ENCODE results near the gene GPC3.

GPC3 gene

DNA sequence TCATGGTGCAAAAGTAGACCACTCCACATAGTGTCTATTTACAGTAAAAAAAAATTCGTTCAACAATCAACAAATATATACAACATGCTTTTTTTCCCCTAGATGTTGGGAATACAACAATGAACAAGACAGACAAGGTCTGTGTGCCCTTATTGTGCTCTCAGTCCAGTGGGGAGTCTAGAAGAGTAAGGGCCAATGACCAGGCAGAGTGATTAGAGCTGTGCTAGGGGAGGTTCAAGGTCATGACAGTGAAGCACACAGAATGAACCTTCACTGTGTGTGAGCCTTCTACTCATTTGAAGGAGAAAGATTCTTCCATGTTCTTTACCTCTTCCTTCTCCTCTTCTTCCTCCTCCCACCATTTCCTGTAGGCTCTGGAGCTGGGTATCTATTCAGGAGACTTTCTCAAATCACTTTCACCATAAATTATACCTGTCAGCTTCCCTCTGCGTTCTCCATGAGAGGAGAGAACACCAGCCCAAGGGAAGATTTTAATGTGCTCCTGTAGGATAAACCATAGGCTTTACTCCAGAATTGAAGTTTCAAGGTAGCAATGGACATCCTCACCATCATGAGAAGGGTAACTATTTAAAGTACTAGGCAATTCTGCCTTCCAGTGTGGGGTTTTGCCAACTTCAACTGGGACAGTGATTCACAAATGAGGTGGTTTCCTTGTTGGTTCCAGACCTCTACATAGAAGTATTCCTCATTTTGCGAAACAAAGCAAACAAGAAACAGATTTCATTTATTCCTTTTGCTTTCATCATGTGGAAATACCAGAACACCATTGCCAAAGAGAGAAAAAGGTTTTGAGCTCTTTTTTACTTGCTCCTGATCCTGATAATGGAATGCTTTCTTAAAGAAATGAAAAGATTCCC lies 323.2 kb downstream of the GPC3 start:
- in situ Hi-C loops (cut with HindIII; ENCODE audit: low sequenced_read_pairs) = no loop called here

DNA sequence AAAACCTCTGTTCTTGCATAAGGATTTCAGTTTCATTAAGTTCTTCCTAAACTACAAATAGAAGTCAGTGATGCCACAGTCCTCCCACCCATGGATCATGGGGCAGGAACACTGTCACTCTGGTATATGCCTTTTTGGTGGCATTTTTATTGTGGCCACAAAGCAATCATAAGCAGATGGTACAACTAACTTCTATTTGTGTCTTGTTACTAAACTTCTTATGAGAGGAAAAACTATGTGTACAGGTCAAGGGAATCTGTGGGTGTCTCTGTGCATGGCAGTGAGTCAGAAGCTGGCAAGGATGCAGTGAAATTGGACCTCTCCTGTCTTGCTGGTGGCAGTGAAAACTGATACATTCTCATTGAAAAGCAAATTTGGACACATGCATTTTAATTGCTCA lies 325.1 kb downstream of the GPC3 start:
- in situ Hi-C loops (cut with HindIII; ENCODE audit: low sequenced_read_pairs) = no loop called here

DNA sequence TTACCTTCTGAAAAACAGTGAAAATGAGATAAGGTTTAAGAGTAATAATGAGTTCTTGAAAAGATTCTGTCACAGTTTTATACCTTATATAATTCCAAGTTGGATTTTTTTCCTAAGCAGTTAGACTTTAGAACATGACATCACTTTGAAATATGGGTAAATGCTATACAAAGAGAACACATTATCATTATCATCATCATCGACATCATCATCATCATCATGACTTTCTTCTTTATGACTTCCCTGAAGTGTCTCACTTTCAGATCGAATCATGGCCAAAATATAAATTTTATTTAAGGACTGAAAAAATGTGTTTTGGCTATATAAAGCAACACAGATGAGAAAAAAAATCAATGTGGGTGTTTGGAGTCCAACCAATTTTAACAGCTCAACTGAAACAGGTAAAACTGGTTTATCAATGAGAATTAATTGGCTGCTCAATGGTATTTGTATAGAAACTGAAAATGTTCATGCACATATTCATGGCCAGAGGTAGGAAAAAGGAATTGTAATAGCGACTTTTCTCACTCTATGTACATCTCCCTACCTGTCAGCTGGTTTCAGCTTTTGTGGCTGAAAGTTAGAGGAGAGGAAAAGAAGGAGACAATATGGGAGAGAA lies 327.0 kb downstream of the GPC3 start:
- in situ Hi-C loops (cut with HindIII; ENCODE audit: low sequenced_read_pairs) = no loop called here

DNA sequence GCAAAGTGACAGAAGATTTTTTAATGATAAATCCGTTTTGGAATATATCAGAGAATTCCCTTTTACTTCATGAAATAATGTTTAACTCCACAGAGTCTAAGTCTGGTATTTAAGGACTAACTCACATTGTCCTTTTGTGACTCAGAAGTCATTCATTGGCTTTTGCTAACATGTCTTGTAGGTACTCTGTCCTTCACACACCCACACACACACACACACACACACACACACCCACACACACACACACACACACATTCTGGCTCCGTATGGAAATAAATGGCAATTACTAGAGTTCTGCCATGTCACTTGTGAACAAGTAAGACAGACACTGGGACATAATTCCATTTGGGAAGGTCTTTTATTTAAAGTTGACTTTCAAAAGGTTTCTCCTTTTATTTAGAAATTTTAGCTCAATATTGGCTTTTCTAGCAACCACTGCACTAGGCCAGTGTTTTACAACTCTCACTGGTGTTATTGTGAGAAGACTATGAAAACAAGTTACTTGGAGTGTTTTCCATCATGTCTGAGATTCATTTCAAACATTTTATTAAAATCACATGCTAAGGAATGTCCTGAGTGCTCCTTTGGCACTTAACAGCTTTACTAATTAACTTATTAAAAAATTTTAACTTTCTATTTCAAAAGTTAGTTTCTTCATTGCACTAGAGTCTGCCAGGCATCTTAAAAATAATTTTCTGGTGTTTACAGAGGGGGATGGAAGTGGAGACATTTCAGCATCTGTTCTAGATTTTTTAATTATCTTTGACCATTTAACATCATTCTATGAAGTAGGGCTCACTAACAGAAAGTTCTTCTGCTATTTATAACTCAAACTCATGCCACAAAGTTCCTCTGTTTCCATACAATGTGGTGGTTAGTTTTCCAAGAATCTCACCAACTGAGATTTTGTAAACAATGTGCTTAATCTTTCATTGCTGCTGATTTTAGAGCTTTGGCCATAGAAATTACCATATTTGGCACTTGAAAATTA lies 329.8 kb downstream of the GPC3 start:
- in situ Hi-C loops (cut with HindIII; ENCODE audit: low sequenced_read_pairs) = no loop called here

DNA sequence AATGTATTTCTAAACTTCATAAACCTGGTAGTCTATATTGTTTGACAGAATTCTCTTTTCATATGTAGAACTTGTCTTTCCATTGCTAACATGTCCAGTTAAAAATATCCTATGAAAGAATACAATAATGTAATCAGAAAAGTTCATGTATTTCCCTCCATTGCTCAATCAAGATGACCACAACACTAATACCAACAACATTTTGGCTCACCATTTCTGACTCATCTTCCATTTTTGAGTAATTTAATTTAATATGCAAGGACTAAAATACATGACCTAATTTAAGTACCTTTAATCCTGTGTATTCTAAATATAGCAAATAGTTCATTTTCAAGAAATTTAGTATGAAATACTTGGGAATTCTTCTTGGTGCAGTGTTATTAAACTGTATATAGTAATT lies 330.6 kb downstream of the GPC3 start:
- in situ Hi-C loops (cut with HindIII; ENCODE audit: low sequenced_read_pairs) = no loop called here

GRCh38 chrX:133653358-133653757 lies 332.0 kb downstream of the GPC3 start:
- in situ Hi-C loops (cut with HindIII; ENCODE audit: low sequenced_read_pairs) = no loop called here

- in situ Hi-C loops (cut with HindIII; ENCODE audit: low sequenced_read_pairs) = no loop called here
Measured at GRCh38 chrX:133652185-133652584, 333.2 kb downstream of the GPC3 start.

DNA sequence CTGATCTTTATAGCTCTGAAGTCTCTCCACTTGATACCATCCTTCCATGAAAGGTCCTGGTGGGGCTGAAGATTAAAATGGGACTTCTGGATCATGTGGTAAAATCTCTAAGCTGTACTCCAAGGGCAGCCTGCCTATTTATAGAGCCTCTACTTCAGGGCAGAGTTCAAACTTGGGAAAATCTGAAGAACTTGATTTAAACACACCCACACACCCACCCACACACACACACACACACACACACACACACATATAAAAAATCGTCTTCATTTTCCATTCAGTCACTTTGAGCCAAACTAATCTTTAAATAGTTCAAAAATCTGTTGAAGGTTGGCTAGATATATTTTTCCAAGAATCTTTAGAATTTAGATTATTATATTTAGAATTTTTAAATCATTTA lies 335.2 kb downstream of the GPC3 start:
- in situ Hi-C loops (cut with HindIII; ENCODE audit: low sequenced_read_pairs) = no loop called here

GRCh38 chrX:133649651-133650050 lies 335.7 kb downstream of the GPC3 start:
- in situ Hi-C loops (cut with HindIII; ENCODE audit: low sequenced_read_pairs) = no loop called here

GRCh38 chrX:133648594-133648993 lies 336.8 kb downstream of the GPC3 start:
- in situ Hi-C loops (cut with HindIII; ENCODE audit: low sequenced_read_pairs) = no loop called here

DNA sequence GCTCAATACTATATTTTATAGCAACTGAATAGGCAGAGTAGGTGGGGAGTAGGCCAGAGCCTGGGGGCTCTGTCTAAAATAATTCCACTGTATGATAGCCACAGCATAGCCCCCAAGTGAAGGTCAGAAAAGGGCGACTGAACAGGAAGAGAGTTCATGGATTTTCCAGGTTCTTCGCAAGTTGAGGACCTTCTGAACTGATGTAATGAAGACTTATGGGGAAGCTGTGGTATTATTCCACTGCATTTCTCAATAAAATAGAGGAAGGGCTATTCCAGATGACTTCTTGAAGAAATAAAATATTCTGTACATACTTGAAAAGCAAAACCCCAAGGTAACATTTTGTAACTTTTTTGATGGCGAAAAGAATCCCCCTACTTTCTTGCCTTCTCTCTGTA lies 338.7 kb downstream of the GPC3 start:
- in situ Hi-C loops (cut with HindIII; ENCODE audit: low sequenced_read_pairs) = no loop called here

DNA sequence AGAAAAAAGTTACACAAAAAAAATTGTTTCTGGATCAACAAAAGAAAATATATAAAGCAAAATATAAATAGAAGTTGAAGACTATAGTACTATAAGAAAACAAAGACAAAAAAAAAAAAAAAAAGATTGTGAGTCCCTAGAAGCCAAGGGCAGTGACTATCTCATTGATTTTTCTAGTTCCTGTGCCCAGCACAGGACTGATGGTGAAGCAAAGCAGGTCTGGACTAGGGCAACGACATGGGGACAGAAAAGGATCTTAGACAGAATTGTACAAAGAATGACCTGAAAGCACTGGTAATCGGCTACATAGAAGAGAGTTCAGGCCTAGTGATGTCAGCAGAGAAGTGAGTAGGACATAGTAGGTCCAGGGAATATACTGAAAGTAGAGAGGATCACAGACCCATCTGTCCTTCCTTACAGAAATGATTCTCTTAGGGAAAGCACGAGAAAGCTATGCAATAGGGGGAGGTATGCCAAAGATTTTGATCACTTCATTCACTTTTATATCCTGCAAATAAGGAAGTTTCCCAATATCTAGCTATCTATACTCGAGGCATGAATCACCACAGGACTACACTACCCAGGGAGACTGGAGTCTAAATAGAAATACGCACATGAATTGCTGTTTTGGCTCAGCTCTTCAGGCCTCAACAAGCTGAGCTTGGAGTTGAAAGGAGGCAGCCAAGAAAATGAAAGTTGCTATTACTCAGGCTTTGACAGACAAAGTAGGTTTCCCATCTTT lies 339.2 kb downstream of the GPC3 start:
- in situ Hi-C loops (cut with HindIII; ENCODE audit: low sequenced_read_pairs) = no loop called here

GRCh38 chrX:133645256-133645655 lies 340.1 kb downstream of the GPC3 start:
- in situ Hi-C loops (cut with HindIII; ENCODE audit: low sequenced_read_pairs) = no loop called here

DNA sequence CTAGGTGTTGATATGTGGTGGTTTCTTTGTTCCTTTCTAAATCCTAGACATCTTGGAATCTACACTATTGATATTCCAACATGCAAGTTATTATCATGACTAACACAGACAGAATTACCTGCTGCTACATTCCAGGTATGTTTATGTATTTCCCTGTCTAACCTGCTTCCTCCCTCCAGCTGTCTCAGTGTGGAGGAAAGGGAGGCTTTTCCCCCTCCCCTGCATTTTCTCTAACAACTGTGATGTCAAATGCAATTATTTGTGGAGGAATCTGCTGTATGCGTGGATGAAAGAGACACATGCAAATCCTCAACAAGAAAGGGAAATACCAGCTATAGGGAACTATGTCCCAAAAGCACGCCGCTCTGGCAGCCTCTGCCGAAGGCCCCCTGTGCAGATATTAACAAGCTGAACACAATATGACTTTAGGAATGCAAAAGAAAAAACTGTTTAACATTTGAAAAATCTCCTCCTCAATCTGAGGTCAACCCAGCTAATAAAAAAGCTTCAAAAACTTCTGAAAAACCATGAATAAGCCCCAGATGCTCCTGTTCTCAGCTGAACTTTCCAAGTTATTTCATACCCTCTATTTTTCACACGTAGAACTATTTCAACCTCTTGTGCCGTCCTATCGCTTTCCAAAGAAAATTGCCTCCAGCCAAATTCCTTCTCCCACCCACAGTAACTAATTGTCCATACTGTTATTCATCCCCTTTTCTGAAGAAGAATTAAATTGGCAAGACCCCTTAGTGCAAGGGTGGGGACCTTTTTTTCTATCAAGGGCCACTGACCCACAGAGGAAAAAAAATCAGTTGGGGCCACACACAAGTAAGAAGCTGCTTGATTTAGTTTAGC lies 345.0 kb downstream of the GPC3 start:
- in situ Hi-C loops (cut with HindIII; ENCODE audit: low sequenced_read_pairs) = no loop called here

DNA sequence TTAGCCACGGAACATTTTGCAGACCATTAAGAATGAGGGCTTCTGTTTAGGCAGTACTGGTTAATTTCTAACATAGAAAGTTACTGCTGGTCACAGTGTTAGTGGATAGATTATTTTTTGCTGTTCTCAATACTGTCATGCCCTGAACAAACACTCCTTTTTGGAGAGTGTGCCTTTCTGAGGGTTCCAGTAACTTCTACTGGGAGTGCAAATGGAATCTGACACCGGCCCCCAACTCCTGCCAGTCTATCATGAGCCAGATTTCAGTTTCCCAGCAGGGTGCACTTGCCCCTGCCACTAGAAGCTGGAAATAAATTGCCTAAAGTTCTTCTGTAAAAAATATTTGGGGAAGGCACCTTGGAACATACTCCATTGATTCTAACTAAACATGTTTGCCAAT lies 345.7 kb downstream of the GPC3 start:
- in situ Hi-C loops (cut with HindIII; ENCODE audit: low sequenced_read_pairs) = no loop called here

- in situ Hi-C loops (cut with HindIII; ENCODE audit: low sequenced_read_pairs) = no loop called here
Measured at GRCh38 chrX:133638285-133638684, 347.1 kb downstream of the GPC3 start.

DNA sequence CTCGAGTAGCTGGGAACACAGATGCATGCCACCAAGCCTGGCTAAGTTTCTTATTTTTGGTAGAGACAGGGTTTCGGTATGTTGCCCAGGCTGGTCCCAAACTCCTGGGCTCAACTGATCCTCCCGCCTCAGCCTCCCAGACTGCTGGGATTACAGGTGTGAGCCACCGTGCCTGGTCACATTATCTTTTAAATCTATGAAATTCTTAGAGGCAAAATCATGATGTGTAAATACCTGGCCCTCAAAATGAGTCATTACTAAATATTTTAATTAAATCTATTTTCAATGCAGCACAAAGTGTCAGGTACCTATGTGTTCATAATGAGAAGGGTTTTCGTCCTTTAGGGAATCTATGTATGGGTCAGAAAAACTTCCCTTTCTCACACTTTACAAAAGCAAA lies 347.6 kb downstream of the GPC3 start:
- in situ Hi-C loops (cut with HindIII; ENCODE audit: low sequenced_read_pairs) = no loop called here

GRCh38 chrX:133636009-133636408 lies 349.4 kb downstream of the GPC3 start:
- in situ Hi-C loops (cut with HindIII; ENCODE audit: low sequenced_read_pairs) = no loop called here

DNA sequence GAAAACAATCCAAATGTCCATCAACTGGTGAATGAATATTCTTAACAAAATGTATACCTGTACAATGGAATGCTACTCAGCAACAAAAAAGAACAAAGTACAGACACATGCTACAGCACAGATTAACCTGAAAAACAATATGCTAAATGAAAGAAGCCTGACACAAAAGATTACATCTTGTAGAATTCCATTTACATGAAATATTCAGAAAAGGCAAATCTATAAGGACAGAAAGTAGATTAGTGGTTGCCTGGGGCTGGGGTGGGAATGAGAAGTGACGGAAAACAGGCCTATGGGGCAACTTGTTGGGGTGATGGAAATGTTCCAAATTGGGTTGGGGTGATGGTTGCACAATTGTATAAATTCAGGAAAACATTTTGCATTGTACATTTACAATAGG lies 351.0 kb downstream of the GPC3 start:
- in situ Hi-C loops (cut with HindIII; ENCODE audit: low sequenced_read_pairs) = no loop called here

DNA sequence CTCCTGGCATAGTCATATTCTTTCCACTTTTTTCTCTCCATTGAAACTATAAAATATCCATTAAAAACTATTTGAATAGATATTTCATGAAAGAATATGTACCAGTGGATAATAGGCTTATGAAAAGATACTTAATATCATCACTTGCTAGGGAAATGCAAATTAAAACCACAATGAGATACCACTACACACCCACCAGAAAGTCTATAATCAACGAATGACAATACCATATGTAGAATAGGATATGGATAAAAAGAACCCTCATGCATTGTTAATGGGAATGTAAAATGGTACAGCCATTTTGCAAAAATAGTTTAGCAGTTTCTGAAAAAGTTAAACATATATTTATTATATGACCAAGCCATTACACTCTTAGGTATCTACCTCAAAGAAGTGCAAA lies 351.4 kb downstream of the GPC3 start:
- in situ Hi-C loops (cut with HindIII; ENCODE audit: low sequenced_read_pairs) = no loop called here

Data from endothelial cell of hepatic sinusoid (primary cell).